ENCODE data around the gene XYLT2.

XYLT2 gene

GRCh38 chr17:50352072-50352692 lies 6.3 kb downstream of the XYLT2 start:
- DNase-seq: no peak

DNA sequence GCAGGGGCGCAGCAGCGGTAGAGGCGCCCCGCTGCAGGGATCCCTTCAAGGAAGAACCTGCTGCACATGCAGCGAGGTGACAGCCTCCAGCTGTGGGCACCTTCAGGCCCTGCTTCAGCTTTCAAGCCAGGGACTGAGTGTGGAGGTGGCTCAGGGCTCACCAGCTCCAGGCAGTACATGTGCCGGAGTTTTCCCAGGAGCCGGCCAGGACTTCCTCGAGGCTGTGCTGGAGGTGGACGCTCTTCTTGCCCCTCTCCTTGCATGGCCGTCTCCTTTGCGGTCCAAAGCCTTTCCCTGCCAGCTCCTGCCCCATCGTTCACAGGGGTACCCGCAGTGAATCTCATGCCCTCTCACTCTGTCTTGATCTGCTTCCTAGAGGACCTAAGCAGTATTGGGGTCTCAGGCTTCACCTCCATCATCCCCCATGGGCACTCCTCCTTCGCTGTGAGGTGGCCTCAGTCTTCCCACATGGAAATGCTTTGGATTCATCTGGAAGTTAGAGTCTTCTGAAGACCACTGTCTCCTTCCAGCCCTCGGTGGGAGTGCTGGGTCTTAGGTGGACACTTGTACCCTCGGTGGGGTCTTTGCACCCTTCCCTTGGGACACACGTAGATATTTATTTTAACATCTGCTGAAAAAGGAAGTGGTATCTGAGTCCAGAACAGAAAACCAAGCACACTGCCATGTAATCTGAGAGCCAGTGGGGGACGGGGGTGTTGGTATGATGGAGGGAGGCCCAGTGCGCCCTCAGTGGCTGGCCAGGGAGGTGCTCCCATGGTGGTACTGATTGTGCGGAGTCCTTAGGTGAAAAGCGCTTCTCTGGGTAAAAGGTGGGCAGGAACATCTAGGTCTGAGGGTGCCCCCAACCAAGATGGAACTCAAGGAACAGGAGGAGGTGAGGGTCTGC lies 7.0 kb downstream of the XYLT2 start:
- no peak for DNase-seq

DNA sequence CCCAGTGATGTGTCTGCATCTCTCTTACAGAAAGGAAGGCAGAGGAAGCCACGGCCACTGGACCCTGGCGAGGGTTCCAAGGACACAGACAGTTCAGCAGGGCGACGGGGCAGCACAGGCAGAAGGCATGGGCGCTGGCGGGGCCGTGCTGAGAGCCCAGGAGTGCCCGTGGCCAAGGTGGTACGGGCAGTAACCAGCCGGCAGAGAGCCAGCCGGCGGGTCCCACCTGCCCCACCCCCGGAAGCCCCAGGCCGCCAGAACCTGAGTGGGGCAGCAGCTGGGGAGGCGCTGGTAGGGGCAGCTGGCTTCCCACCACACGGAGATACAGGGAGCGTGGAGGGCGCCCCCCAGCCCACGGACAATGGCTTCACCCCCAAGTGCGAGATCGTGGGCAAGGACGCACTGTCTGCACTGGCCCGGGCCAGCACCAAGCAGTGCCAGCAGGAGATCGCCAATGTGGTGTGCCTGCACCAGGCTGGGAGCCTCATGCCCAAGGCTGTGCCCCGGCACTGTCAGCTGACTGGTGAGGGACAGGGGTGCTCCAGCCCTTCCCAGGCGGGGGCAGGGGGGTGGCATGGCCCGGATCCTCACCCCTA lies 7.8 kb downstream of the XYLT2 start:
- no peak for DNase-seq

- DNase-seq: no peak
These were observed 8.3 kb downstream of the XYLT2 start for GRCh38 chr17:50354198-50354597.

- no peak for DNase-seq
These were observed 8.8 kb downstream of the XYLT2 start for GRCh38 chr17:50354776-50355175.

DNA sequence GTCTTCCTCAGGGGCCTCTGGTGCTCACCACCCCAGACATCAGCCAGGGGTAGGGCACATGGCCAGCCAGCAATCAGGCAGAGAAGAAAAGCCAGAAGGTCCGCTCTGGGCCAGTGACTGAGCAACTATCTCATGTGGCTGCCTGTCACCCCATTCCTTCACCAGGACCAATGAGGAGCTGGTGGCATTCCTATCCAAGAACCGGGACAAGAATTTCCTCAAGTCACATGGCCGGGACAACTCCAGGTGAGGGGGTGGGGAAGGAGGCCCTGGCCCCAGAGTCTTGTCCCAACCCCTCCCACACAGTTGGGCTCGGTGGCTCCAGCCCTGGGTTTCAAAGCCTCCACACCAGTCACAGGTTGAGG lies 9.4 kb downstream of the XYLT2 start:
- no peak for DNase-seq

GRCh38 chr17:50355701-50356341 lies 9.9 kb downstream of the XYLT2 start:
- DNase-seq: no peak

DNA sequence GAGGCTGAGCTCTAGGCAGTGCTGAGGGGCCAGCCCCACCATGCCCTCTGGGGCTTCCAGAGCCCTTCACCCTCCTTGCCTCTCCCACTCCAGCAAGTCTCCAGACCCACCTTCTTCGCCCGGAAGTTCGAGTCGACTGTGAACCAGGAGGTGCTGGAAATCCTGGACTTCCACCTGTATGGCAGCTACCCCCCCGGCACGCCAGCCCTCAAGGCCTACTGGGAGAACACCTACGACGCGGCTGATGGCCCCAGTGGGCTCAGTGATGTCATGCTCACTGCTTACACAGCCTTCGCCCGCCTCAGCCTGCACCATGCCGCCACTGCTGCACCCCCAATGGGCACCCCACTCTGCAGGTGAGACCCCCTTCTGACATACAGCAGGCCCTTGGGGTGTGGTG lies 10.5 kb downstream of the XYLT2 start:
- no peak for DNase-seq

DNA sequence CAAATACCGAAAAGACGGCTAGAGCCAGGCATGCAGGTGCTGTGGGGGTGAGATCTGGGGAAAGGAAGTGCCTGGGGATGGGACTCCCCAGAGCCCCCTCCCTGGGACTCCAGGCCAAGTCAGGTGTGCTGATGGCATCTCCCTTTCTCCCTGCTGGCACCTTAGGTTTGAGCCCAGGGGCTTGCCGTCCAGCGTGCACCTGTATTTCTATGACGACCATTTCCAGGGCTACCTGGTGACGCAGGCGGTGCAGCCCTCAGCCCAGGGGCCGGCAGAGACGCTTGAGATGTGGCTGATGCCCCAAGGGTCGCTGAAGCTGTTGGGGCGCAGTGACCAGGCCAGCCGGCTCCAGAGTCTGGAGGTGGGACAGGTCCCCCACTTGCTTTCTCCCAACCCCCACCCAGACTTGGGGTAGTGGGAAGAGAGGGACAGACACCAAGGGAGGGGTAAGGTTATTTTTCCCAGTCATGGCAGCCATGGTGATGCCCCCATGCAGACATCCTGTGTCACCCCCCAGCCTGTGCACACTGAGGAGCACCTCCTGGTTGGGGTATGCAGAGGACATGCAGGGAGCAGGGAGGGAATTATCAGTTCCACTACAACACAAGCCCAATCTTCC lies 11.1 kb downstream of the XYLT2 start:
- DNase-seq: no peak

DNA sequence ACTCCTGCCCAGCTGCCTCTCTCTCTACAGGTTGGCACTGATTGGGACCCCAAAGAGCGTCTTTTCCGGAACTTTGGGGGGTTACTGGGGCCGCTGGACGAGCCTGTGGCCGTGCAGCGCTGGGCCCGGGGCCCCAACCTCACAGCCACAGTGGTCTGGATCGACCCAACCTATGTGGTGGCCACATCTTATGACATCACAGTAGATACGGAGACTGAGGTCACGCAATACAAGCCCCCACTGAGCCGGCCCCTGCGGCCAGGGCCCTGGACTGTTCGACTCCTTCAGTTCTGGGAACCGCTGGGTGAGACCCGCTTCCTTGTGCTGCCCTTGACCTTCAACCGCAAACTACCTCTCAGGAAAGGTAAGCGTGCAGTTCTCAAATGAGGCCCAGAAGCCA lies 12.3 kb downstream of the XYLT2 start:
- DNase-seq: no peak

- no peak for DNase-seq
These were observed 13.2 kb downstream of the XYLT2 start for GRCh38 chr17:50359005-50359699.

DNA sequence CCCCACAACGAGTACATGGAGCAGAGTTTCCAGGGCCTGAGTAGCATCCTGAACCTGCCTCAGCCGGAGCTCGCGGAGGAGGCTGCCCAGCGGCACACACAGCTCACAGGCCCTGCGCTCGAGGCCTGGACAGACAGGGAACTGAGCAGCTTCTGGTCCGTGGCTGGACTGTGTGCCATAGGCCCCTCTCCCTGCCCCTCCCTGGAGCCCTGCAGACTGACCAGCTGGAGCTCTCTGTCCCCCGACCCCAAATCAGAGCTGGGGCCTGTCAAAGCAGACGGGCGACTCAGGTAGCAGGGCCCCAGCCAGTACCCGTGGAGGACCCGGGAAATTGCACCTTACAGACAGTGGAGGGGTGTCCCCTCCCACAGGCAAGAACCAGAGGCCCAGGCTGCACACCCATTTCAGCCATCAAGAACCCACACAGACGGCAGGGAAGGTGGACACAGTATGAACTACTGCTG lies 14.1 kb downstream of the XYLT2 start:
- DNase-seq: no peak

DNA sequence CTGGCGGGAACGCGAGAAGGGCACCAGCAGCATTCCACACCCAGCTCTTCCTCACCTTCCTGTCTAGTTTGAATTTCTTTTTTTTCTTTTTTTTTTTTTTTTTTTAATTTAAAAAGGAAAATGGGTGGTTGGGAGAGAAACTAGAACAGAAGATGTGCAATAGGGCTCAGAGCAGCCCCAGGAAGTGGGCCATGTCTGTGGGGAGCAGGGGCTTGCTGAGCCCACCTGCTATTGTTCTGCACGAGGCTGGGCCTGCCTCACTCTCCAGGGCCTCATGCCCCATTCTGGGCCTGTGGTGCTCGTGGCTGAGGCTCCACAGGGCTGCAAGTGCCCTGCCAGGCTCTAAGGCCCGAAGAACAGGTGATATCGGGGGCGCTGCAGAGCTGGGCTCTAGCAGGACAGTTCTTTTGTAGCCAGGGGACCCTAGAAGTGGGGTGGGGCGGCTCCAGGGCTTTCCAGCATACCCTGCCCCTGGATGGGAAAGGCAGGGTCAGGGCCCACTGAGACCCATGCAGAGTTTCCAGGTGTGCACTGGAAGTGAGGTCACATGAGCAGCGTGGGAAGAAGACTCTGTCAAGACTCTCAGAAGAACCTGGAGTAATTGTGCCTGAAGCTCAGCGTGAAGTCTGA lies 14.7 kb downstream of the XYLT2 start:
- no peak for DNase-seq

GRCh38 chr17:50361561-50362480 lies 15.9 kb downstream of the XYLT2 start:
- peak; percentile 66 for DNase-seq

- no peak for DNase-seq
These were observed 16.7 kb downstream of the XYLT2 start for GRCh38 chr17:50362661-50363060.

DNA sequence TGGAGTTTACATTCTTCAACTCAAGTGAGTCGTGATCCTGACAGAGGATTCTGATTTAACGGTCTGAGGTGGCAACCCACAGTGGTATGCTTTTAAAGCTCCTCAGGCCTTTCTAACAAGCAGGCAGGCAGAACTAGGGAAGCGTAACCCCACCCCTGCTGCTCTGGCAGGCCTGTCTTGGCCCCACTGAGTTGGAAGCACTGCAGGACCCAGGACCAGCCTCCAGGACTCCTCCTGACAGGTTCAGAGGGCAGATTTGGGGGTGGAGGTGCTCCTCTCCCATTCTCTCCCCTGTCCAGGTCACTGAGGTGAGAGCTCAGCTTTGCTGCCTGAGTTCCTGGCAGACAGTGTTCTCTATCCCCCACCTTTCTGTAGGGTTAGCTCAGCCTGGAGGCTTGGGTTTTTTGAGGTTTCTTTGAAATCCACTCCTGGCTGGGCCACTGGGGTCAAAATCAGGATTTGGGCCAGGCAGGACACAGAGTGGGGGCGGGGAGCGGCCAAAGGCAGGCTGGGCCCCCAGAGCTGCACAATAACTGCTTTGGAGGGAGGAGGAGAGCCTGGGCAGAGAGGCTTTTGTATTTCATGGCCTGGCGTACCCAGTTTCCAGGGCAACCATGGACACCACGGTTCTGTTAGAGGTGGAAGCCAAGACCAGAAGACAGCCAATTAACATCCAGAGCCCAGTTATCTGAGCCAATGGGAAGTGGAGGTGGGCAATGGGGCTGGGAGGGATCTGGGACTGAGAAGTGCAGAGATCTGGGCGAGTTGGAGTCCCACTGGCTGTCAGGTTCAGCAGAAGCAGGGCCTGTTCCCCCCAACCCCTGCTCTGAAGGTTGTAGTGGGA lies 17.5 kb downstream of the XYLT2 start:
- DNase-seq: peak; percentile 22

GRCh38 chr17:50364061-50364458 lies 18.1 kb downstream of the XYLT2 start:
- no peak for DNase-seq

DNA sequence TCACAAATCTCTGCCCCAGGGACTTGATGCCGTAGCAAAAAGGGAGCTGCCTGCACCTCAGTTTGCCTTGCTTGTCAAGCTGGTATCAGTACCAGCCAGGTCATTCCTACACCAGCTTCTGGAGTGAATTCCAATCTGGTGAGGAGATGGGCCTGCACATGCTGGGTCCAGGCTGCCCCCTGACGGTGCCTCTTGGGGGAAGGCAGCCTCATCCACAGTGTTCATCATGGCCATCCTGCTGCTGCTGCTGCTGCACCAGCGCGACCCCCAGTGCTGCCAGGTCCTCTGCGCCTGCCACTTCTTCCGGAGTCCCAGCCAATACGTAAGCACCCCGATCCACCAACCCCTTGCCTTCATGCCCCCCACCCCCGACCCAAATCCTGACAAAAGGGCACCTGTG lies 18.8 kb downstream of the XYLT2 start:
- peak; percentile 31 for DNase-seq

DNA sequence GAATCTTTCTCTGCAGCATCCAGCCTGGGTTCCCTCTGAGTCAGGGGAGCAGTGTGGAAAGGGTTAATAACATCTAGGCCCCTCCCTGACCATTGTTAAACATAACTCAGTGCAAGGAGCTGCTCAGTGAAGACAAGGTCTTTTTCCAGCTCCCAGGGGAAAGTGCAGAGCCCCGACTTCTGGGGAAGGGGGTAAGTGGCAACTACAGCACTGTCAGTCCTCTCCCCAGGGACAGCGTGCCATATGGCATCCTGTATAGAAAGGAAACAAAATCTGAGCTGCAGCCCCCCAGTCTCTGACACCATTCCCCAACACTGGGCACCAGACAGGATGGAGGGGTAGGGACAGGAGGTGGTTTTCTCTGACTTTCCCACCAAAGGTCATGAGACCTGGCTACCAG lies 19.2 kb downstream of the XYLT2 start:
- DNase-seq: no peak
